Measurements from ENCODE around the gene TECPR1. TPM values are rescaled to one million over a fixed set of nuclear protein-coding genes. Genes with fewer than 3 reads are reported as not detected.

TECPR1 gene
- total RNA-seq, 1 donor from 2014 or later: 34.9 TPM

DNA sequence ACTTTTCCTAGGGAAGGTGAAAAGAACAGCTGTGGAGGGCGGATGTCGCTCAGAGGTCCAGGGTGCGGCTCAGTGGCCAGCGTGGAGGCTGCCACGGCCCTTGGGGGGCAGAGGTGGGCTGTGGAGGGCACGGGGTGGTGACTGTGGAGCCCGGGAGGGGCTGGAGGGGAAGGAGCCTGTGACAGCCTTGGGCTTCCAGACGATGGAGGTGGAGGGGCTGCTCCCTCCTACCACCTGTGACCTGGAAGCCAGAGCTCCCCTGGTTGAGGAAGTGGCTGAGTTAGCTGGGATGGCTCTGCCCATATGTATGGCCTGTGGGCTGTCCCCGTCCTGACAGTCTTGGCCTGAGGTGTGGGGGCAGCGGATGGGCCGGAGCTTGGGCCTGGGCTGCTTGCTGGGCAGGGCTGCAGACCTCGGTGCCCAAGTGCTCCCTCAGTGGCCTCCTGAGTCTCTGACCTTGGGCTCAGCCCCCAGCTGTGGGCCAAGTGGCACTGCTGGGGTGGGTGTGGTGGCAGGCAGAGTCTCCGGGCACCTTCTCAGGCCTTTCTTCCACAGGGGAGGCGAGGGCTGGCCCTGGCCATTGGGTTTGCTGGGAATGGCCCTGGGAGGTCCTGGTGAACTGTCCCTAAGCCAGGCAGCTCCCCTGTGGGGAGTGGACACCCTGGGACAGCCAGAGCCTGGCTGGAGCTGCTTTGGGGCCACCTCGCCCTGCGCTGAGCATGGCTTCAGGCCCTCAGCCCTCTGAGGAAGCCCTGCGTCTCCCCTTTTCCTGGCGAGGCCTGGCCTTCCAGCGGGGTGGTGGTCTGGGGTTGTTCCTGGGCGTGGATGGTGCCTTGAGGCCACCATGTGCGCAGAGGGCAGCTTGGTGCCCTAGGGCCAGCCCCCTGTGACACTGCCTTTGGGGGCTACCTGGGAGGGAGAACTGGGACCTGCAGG is 33.4 kb upstream of the TECPR1 start:
- DNase-seq (ENCODE audit: low spot score) (no peak), ATAC-seq (no peak)
- intact Hi-C loops (cut with DNase I): no loop called here

DNA sequence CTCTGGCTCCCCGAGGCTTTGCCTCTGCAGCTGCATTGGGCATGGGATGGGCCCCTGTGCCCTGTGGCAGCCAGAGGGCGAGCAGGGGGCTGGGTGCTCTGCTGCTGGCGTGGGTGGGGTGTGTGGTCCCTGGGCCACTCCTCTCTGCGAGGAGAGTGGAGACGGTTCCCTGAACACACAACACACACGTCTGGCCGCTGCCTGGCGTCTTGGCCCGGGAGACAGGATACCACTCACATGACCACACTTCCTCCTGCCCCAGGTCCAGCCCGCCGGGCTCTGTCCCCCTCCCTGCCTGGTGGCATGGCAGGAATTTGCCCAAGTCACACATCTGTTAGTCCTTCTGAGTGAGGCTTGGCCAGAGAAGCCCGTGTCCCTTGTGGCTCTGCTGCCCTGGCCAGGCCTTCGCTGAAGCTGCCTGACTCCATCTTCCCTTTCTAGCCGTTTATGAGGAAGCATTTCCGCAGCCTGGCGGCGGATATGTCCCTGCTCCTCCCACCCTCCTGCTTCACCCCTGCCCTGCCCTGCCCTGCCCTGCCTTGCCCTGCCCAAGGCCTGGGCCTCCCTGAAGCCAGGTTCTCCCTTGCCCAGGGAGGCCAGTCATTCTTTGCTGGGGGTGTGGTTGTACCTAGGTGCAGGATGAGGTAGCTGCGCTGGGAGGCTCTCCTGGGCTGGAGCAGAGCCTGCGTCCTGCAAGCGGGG is 32.5 kb upstream of the TECPR1 start:
- intact Hi-C loops (cut with DNase I): no loop called here
- DNase-seq (ENCODE audit: low spot score): peak; percentile 82
- ATAC-seq: peak; percentile 62

GRCh38 chr7:98283887-98284222 is 31.8 kb upstream of the TECPR1 start:
- ATAC-seq: peak; percentile 3
- DNase-seq (ENCODE audit: low spot score): peak; percentile 61
- intact Hi-C loops (cut with DNase I): no loop called here

DNA sequence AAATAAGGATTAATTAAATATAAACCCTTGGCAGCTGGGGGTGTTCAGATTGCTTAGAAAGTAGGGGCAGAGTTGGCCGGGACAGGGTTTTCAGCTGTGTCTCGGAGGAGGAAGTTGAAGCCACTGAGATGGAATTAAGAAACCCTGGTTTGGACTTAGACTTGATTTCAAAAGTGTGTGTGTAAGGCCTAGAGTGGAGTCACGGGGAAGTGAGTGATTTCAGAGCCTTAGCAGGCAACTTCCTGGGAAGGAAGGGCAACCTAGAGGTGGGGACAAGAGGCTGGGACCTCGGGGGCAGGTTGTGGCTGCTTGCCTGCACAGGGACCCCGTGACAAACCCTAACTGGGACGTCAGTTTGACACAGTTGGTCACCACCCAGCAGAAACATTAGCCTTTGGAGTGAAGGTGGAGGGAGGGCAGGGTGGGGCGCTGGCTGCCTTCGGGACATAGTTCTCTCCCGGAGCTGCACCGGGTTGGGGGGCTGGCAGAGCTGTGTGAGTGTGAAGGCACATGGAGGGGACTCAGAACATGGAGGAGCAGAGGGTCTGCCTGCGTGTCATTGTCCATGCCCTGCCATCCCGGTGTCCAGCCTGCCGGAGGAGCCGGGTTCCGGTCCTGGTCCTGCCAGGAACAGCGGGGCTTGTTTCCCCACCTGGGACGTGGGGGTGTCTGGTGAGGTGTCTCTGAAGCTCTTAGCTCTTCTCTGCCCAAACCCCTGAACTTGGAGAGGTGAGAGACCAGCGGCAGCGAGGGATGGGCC is 31.3 kb upstream of the TECPR1 start:
- intact Hi-C loops (cut with DNase I): no loop called here
- peak; percentile 48 for ATAC-seq
- peak; percentile 68 for DNase-seq (ENCODE audit: low spot score)

GRCh38 chr7:98282703-98283102 is 30.7 kb upstream of the TECPR1 start:
- ATAC-seq (no peak), DNase-seq (ENCODE audit: low spot score) (no peak)
- intact Hi-C loops (cut with DNase I): no loop called here

GRCh38 chr7:98281757-98282606 is 29.9 kb upstream of the TECPR1 start:
- ATAC-seq (no peak), DNase-seq (ENCODE audit: low spot score) (peak; percentile 81)
- intact Hi-C loops (cut with DNase I): no loop called here

- intact Hi-C loops (cut with DNase I): no loop called here
- DNase-seq (ENCODE audit: low spot score) (peak; percentile 95), ATAC-seq (peak; percentile 83)
Observed at GRCh38 chr7:98280791-98281756, 29.0 kb upstream of the TECPR1 start, which contains the start of gene BRI3. Gene BRI3, plus strand, starts transcription at chr7:98281686. Its CDS starts 110 bp downstream, at chr7:98281796.

GRCh38 chr7:98280296-98280695 is 28.3 kb upstream of the TECPR1 start:
- DNase-seq (ENCODE audit: low spot score) (no peak), ATAC-seq (no peak)
- intact Hi-C loops (cut with DNase I): no loop called here

DNA sequence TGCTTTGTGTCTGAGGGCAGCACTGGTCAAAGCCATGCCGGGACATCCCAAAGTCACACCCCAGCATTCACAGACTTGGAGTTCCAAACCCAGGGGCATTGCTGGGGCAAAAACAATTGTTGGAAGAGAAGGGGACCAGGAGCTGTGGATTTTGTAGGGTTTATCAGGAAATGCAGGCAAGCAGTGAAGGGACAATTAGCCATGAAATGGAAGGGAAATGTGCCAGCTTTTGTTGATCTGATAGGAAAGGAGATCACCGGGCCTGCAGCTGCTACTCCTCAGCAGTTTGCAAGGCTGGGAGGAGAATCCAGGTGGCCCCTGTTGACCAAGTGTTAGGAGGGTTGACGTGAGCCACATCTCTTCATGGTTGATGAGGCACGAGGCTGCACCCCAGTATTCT is 26.9 kb upstream of the TECPR1 start:
- no peak for ATAC-seq
- intact Hi-C loops (cut with DNase I): no loop called here

DNA sequence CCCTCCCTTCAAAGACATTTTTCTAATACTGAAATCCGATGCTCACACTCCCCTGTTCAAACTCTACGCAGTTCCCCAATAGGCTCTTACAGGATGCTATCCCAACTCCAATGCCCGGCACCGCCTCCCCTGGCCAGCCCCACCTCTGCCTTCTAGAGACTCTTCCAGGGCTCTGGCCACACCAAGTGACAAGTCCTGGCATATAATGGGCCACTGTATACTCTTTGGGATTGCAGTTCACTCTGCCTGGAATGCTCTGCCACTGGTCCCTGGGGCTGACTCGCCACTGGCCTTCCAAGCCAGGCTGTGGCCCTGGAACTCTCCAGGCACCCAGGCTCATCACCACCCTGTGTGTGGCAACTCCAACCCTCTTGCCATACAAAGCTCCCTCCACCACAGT is 26.4 kb upstream of the TECPR1 start:
- ATAC-seq (no peak), DNase-seq (ENCODE audit: low spot score) (no peak)
- intact Hi-C loops (cut with DNase I): no loop called here

More for the DNA sequence above, 26.9 kb upstream of the TECPR1 start:
- no peak for DNase-seq (ENCODE audit: low spot score)

- no peak for DNase-seq (ENCODE audit: low spot score)
- intact Hi-C loops (cut with DNase I): no loop called here
- ATAC-seq: peak; percentile 29
Observed at GRCh38 chr7:98276241-98276761, 24.3 kb upstream of the TECPR1 start.

DNA sequence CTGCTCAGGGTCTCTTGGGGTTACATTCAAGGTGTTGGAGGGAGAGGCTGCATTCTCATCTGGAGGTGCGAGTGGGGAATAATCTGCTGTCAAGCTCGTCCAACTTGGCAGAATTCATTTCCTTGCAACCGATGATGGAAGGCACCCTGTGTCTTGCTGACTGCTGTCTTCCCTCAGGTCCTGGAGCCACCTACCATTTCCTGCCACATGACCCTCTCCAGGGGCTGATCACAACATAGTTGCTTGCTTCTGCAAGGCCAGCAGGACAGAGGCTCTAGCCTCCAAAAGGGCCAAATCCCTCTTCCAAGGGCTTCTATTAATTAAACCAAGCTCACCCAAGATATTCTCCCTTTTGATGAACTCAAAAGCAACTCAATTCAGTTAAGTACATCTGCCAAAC is 15.3 kb upstream of the TECPR1 start:
- DNase-seq (ENCODE audit: low spot score): no peak
- intact Hi-C loops (cut with DNase I): no loop called here

GRCh38 chr7:98266840-98267239 is 14.8 kb upstream of the TECPR1 start:
- intact Hi-C loops (cut with DNase I): no loop called here
- DNase-seq (ENCODE audit: low spot score): no peak
- ATAC-seq: no peak

More for the DNA sequence above, 15.3 kb upstream of the TECPR1 start:
- no peak for ATAC-seq

DNA sequence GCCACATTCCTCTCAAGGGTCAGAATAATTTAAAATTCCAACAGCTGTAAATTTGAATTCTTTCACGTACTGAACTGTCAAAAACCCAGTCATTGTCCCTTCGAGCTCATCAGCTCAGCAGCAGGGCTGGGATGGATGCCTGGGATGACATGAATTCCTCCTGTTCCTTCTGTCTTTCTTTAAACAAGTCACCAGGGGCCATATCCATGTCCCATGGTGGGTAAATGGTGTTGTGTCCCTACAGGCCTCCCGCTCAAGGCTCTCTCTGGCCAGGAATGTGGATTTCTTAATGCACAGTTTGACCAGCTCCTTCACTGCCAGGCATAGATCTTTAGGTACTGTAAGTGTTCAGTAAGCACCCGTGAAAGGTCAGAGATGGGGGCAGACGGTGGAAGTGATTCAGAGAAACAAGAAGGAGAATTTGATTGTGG is 13.8 kb upstream of the TECPR1 start:
- intact Hi-C loops (cut with DNase I): no loop called here

DNA sequence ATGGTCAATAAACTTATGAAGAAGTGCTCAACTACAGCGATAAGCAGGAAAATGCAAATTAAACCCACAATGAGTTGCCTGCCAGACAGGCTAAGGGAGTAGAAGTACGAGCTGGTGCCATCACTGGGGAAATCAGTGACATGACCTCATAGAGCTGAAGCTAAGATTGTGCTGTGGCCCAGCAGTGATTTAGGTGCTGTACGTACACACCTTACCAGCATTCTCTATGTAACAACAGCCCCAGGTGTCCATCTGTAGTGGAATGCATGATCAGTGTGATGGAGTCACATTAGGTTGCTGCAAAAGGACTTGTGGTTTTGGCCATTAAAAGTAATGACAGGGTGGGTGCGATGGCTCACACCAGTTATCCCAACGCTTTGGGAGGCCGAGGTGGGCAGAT is 5.7 kb upstream of the TECPR1 start:
- DNase-seq (ENCODE audit: low spot score) (no peak), ATAC-seq (no peak)
- intact Hi-C loops (cut with DNase I): no loop called here

More for the DNA sequence above, 13.8 kb upstream of the TECPR1 start:
- ATAC-seq: no peak
- no peak for DNase-seq (ENCODE audit: low spot score)

GRCh38 chr7:98256431-98256830 is 4.4 kb upstream of the TECPR1 start:
- DNase-seq (ENCODE audit: low spot score): no peak
- no peak for ATAC-seq
- intact Hi-C loops (cut with DNase I): no loop called here

- ATAC-seq (no peak), DNase-seq (ENCODE audit: low spot score) (no peak)
- intact Hi-C loops (cut with DNase I): no loop called here
Observed at GRCh38 chr7:98254951-98255610, 3.0 kb upstream of the TECPR1 start.
